GM18909 (cell line): ENCODE data around the gene DUOX1.

ENCODE experiments used
- ATAC-seq: cut with Tn5 transposase; IDR thresholded peaks from one replicate; pipeline ENCODE4 v1.9.1; 2021; ENCODE audit warnings: mild to moderate bottlenecking; ENCODE audit not compliant: unreplicated experiment, poor library complexity

DUOX1 gene

DNA sequence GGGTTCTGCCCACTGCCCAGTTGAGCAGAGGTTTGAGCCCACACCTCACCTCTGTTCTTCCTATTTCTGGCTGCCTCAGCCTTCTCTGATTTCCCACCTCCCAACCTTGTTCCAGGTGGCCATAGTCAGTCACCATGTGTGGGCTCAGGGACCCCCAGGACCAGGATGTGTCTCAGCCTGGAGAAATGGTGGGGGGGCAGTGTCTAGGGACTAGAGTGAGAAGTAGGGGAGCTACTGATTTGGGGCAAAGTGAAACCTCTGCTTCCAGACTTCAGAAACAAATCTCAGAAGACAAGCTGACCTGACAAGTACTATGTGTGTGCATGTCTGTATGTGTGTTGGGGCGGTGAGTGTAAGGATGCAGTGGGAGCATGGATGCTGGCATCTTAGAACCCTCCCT lies 35.1 kb downstream of the DUOX1 start:
- ATAC-seq: no peak

GRCh38 chr15:45165536-45165935 lies 35.7 kb downstream of the DUOX1 start:
- no peak for ATAC-seq

DNA sequence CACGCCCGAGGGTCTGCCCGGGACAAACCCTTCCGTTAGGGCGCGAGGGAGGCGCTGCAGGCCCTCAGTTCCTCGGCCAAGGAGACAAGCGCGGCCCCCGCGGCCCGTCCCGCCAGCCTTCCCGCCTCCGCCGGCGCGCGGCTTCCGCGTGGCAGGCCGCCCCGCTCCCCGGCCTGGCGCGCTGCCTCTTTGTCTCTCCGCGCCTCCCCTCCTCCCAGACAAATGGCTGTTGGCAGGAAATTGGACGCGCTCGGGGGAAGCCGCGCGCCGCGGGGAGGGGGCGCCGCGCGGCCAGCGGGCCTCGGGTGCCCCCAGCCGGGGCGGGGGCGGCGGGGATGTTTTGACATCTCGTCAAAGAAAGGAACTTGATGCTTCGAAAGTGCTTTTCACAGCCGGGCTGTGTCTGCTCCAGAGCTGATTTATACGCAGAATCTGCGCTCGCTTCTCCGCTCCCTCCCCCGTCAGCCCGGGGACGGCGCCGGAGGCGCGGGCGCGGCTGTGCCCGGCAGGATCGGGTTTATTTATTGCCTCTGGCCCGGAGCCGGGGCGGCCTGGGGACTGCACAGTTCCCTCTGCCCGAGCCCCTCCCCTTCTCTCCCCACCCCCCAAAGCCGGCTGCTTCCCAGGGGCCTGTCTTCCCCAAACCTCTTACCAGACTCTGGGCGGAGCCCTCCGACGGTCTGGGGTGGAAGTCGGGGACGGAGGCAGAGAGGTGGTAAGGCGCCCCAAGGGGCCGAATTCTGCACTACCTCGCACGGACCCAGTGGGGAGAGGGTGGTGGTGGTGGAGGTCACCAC lies 37.2 kb downstream of the DUOX1 start:
- peak; percentile 96 for ATAC-seq

DNA sequence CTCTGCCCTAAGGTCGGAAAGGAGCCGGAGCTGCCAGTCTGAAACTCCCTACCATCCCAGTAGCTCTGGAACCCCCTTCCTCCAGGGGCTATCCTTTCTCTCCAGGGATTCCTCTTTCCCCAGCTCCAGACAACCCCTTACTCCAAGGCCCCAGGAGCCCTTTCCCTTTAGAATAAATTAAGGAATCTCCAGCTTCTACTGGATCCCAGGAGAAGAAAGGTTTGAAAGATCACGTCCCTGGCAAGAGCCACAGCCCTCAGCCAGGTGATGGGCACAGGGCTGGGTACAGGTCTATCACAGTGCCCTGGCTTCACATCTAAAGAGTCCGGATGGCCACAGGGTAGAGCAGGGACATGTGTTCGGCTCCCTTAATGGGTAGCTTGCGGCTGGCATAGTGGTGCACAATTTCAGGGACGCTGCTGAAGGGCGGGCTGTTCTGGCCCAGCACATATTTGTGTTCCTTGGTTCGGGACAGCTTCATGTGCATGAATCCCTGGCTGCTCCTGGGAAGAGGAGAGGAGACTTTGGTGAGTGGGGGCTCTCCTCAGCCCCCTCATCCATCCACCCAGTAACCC lies 37.9 kb downstream of the DUOX1 start:
- no peak for ATAC-seq

DNA sequence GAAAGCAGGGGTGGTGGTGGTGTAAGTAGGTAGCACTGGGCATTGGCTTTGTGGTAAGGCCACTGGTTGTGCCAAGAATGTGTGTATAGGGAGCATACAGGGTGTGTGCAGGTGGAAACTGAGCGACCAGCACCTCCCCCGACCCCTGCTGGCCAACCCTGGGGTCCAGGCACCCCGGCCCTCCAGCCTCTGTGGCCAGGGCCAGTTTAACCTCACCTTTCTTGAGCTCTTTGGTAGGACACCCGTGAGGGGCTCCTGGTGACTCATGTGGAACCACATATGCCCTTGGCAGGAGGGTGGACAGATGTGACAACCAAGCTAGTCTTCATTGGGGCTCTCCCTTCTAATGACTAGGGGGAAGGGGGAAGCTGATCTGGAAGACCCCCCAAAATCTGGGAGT lies 38.5 kb downstream of the DUOX1 start:
- ATAC-seq: no peak

GRCh38 chr15:45168751-45169551 lies 39.2 kb downstream of the DUOX1 start:
- ATAC-seq: no peak

DNA sequence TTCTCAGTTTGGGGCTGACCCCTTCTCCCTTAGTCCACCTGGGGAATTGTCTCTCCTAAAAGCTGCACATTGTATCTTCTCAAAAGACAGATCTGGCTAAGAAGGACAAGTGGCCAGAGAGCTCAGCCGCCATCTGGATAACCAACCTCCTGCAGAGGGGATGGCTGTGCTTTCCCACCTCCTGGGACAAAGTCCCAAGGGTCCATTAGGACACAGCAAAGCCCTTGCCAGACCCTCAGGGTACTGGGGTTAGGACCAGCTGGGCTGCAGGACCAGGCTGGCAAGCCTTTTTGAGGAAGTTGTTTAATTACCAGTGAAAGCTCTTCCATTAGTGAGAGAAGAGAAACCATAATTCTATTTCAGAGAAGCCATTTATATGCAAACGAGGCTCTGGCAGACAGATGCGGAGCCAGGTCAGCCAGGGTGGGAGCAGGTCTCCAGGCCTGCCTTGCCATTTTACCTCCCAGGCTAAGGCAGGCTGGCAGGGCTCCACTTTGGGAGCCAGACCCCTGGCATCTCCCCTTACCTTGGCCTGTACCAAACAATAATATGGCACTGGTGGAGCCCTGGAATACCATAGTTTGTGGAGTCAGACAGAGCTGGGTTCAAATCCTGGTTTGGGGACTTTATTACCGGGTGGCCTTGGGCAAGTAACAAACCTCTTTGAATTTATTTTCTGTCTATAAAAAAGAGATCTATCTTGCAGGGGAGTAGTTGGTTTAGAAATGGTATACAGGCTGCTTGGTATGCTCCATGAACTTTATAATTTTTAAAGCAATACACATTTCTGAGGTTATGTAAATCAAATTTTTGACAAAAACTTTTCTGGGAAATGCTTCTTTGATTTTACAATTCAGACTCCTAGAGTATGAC lies 40.0 kb downstream of the DUOX1 start:
- ATAC-seq: no peak

DNA sequence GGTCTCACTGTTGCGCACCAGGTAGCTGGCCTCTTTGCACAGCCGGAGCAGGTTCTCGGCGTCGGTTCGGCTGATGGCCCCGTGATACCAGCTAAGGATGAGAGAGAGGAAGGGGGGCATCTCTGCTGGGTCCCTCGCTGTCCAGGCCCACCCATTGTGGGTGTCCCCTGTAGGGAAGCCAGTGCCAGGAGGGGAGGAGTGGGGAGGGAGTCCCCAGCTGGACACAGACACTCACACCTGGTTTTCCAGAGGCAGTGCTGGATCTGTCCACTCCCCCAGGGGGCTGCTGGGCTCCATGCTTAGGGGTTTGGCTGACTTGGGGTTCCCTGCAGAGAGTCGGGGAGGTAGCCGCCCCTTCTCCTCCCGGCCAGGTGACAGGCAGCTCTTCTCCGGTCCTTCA lies 42.1 kb downstream of the DUOX1 start:
- no peak for ATAC-seq

DNA sequence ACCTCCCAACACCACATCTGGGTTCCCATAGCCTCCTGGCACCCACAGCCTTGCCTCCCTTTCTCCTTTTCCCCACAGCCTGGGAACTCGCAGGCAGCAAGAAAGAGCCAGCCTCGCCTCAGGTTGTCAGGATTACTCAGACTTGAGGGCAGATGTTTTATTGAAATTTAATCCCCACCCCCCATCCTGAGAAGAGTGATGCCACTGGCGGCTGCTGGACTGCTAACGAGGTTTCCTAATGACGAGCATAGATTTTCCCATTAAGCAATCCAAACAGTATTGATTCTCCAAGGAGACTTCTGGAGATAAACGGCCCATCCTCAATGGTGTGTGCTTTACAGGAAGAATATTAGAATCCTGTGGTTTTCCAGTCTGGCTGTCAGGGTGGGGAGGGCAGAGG lies 44.3 kb downstream of the DUOX1 start:
- ATAC-seq: no peak

- no peak for ATAC-seq
Measured at GRCh38 chr15:45174577-45174976, 44.8 kb downstream of the DUOX1 start.

GRCh38 chr15:45177285-45177684 lies 47.5 kb downstream of the DUOX1 start:
- ATAC-seq: no peak

DNA sequence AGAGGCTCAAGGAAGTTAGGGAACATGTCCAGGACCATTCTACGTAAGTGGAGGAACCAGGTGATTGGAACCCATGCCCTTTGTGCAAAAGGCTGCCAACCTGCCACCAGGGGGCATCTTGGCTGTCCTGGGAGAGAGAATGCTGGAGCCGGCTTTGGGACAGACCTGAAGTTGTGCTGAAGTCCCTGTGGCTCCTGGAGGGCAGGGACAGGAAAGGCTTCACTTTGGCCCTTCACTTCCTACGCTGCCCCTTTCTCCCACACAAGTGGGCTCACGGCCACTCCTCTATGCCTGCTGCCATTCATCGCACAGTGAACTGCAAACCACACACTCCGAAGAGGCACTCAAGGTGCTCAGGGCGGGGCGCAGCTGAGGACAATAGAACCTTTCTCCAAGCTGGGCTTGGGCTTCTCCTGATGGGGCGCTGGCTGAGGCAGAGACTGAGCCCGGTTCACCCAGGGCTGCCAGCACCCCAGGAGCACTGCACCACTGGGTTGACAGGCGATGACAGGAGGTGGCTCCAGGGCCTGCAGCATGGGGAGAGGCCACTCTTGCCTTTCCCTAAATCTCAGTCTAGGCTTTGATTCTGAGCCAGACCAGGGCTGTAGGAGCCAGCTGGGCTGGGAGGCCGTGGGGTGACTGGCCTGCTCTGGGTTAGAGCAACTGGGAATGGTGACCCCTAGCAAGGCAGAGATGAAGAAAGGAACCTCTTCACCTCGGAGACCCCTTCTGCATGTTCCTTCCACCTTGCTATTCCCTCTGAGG lies 49.6 kb downstream of the DUOX1 start:
- no peak for ATAC-seq

- no peak for ATAC-seq
Measured at GRCh38 chr15:45180201-45180600, 50.4 kb downstream of the DUOX1 start.

GRCh38 chr15:45180648-45181436 lies 51.0 kb downstream of the DUOX1 start:
- ATAC-seq: no peak

DNA sequence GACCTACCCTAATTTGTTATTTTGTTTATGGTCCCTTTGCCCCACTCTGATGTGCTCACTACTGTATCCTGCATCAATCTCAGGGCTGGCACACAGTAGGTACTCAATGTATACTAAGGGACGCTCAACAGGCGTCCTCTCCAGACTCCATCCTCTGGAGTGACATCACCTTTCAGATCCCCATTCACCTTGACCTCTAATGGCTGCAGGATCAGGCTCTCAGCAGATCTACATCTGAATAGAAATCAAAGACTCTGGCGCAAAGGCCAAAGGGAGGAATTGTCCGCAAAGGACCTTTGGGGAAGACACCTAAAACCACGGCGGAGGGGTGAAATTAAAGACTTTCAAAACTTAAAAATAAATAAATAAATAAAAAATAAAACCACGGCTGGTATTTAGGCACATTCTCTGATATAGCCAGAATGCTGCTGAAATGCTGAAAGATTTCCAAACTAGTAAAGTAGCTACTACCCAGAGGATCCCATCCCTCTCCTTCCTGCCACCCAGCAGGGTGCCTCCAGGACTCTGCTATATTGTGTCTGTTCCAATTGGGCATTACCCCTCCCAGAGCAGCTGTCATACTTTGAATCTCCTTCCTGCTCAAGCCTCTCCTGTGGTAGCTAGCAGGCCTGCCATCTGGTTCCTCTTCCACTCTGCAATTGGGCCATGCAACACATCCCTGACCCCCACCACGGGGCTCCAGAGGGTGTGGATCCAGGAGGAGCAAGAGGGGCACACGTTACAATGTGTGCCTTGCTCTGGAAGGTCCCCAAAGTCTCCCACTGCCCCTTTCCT lies 51.9 kb downstream of the DUOX1 start:
- no peak for ATAC-seq

DNA sequence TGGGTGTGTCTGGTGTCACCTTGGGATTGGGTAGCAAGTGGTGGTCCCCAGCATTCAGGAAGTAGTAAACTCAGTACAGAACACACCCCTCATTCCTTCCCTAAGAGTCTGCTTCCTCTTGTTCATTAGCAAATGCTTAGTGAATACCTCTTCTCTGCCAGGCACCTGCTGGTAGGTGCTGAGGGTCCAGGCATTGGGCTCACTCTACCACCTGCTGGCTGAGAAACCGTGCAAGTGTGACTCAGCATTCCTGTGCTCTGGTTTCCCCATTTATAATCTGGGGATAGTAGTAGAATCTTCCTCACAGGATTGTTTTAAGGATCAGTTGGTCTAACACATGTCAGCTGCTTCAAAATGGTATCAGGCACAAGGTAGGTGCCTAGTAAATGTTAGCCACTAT lies 53.2 kb downstream of the DUOX1 start:
- ATAC-seq: no peak

GRCh38 chr15:45183511-45183910 lies 53.7 kb downstream of the DUOX1 start:
- no peak for ATAC-seq

- ATAC-seq: no peak
Measured at GRCh38 chr15:45184562-45185041, 54.8 kb downstream of the DUOX1 start.
